ENCODE data around the gene ABHD17A.
"Not testable (repeated sequence)": the region's sequence is repeated elsewhere in the genome, so short reads cannot be mapped to it uniquely, and the experiment has no call there.

The ABHD17A gene

GRCh38 chr19:1909761-1910080 lies 24.4 kb upstream of the ABHD17A start:
- no peak for DNase-seq

GRCh38 chr19:1908364-1908678 lies 23.0 kb upstream of the ABHD17A start:
- no peak for DNase-seq

- DNase-seq, result no peak
These were observed 22.5 kb upstream of the ABHD17A start for GRCh38 chr19:1907563-1908363.

GRCh38 chr19:1906985-1907562 lies 21.8 kb upstream of the ABHD17A start:
- no peak for DNase-seq

DNA sequence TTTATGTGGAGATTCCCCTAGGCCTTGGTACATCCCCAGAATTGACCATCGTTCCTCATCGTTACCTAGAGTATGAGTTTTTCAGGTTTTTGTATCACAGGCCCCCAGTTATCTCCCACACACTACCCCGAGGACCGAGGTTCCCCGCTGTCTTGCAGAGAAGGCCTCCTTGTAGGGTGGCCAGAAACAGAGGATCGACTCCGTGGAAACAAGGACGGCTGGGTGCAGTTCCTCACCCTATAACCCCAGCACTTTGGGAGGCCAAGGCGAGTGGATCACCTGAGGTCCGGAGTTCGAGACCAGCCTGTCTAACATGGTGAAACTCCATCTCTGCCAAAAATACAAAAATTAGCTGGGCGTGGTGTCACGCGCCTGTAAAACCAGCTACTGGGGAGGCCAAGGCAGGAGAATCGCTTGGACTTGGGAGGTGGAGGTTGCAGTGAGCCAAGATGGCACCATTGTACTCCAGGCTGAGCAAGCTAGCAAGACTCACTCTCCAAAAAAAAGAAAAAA lies 20.6 kb upstream of the ABHD17A start:
- DNase-seq, result no peak

GRCh38 chr19:1905110-1905862 lies 20.0 kb upstream of the ABHD17A start, which contains the start of the genes ADAT3 and SCAMP4:
Gene ADAT3 (plus strand): TSS chr19:1905399. CDS start chr19:1912048, 6,649 bp downstream.
Gene SCAMP4 (plus strand): TSS chr19:1905399. CDS start chr19:1915020, 9,621 bp downstream.
- peak; percentile 99 for DNase-seq

DNA sequence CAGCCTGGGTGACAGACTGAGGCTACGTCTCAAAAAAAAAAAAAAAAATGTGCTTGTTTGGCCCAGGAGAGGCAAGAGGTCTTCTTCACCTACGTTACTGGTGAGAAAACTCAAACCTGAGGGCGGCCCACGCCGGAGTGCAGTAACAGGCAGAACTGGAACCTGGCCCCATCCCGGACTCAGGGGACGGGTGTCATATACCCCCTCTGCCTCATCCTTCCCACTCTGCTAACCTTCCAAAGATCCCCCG lies 19.5 kb upstream of the ABHD17A start:
- DNase-seq, result no peak

DNA sequence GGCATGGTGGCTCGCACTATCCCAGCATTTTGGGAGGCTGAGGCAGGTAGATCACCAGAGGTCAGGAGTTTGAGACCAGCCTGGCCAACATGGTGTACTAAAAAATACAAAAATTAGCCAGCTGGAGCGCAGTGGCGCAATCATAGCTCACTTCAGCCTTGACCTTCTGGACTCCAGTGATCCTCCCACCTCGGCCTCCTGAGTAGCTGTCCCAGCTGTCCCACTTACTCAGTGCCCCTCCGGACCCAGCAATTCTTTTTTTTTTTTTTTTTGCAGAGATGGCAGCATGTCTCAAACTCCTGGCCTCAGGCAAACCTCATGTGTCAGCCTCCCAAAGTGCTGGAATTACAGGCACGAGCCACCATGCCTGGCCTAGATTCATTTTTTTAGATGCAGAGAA lies 17.6 kb upstream of the ABHD17A start:
- no peak for DNase-seq

DNA sequence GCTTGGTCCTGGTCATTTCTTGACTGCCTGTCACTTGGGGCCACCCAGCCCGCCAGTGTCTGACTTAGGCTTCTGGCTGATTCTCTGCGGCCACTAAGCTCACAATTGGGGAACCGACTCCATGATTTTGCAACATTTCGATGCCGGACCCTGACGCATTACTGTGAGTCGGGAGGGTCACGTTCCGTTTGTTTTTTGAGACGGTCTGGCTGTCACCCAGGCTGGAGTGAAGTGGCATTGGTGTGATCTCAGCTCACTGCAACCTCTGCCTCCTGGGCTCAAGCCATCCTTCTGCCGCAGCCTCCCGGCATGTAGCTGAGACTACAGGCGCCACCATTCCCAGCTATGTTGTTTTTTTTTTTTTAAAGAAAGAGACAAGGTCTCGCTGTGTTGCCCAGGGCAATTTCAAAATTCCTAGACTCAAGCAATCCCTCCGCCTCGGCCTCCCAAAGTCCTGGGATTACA lies 16.7 kb upstream of the ABHD17A start:
- DNase-seq, result peak; percentile 34

DNA sequence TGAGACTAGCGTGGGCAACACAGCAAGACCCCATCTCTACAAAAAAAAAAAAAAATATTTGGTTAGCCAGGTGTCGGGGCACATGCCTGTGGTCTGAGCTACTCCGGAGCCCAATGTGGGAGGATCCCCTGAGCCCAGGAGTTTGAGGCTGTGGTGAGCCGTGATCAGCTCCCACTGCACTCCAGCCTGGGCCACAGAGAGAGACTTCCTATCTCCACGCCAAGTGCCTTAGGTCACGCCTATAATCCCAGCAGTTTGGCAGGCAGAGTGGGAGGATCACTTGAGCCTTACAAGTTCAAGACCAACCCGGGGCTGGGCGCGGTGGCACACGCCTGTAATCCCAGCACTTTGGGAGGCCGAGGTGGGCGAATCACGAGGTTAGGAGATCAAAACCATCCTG lies 11.2 kb upstream of the ABHD17A start:
- no peak for DNase-seq

- DNase-seq, result no peak
These were observed 8.5 kb upstream of the ABHD17A start for GRCh38 chr19:1893791-1894190.

DNA sequence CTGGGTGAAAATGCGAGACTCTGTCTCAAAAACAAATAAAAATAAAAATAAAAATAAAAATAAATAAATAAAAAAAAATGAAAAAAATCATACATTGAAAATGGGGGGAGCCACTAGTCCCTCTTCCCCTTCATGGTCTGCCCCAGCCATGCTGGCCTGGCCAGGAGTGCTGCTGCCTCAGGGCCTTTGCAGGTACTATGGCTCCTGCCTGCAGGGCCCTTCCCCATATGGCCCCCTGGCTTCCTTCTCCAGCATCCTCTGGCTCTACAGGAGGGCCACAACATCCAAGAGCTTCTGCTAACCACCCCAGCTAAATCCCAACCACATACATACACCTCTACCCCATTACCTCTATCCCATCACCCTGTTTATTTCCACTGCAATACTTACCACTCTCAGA lies 4.6 kb upstream of the ABHD17A start:
- no peak for DNase-seq

DNA sequence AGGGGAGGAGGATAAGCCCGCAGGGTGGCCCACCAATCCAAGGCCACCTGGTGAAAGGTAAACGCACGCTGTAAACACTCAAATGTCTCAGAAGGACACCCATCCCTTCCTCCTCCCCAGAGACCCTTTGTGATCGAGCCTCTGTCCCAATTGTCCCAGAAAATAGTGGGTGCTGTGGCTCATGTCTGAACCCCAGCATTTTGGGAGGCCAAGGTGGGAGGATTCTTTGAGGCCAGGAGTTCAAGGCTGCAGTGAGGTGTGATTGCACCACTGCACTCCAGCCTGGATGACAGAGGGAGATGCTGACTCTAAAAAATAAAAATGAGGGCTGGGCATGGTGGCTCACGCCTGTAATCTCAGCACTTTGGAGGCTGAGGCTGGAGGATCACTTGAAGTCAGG lies 3.1 kb upstream of the ABHD17A start:
- no peak for DNase-seq

- DNase-seq, result not testable (repeated sequence)
These were observed 1.1 kb upstream of the ABHD17A start for GRCh38 chr19:1886360-1886759.

GRCh38 chr19:1884719-1885334 lies 469 bp downstream of the ABHD17A start:
- DNase-seq, result no peak

GRCh38 chr19:1884291-1884718 lies 991 bp downstream of the ABHD17A start:
- peak; percentile 77 for DNase-seq

DNA sequence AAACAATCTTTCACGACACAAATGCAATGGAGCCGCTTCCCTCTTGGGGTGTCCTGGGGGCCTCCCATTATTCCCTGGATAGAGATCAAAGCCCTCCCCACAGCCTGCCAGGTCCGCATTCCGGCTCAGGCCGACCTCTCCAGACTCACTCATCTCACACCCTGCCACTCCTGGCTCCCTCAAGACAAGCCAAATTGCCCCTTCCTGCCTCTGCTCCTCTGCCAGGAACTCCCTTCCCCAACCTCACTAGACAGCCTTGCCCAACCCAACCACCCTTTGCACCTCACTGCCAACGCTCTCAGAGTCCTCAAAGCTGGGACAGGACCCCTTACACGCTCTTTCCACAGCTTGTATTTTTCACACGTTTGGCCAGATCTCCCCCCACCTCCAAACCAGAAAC lies 1.5 kb downstream of the ABHD17A start:
- peak; percentile 47 for DNase-seq

- DNase-seq, result no peak
These were observed 2.3 kb downstream of the ABHD17A start for GRCh38 chr19:1882786-1883692.

DNA sequence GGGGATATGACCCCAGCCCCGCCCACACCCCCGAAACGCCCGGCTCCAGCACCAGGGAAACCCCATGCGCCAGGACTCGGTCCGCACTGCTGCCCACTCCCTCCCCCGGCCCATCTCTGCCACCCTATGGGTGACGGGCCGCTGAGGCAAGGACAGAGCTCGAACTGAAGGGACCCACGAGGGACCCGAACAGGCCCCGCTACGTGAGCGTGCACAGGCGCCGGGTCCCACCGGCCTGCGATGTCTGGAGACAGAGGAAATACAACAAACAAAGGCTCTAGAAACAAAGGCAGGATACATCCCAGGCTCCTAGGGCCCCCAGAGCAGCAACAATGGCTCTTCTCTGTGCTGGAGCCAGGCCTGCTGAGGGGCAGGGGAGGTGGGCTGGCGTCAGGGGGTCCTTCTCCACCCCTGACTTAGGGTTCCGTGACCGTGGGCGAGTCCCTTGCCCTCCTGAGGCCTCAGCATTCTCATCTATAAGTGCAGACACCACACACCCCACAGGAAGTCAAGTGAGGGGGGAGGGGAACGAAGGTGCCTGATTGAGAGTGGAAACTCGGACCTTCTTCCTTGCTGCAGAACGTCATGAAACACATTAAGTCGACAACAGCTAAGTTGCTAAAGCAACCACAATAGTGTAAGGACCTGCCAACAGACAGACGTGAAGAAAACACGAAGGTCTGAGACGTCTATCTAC lies 3.1 kb downstream of the ABHD17A start:
- DNase-seq, result peak; percentile 91

- not testable (repeated sequence) for DNase-seq
These were observed 3.8 kb downstream of the ABHD17A start for GRCh38 chr19:1881393-1882088.
